Measurements from ENCODE around the gene DDI2.

DNA sequence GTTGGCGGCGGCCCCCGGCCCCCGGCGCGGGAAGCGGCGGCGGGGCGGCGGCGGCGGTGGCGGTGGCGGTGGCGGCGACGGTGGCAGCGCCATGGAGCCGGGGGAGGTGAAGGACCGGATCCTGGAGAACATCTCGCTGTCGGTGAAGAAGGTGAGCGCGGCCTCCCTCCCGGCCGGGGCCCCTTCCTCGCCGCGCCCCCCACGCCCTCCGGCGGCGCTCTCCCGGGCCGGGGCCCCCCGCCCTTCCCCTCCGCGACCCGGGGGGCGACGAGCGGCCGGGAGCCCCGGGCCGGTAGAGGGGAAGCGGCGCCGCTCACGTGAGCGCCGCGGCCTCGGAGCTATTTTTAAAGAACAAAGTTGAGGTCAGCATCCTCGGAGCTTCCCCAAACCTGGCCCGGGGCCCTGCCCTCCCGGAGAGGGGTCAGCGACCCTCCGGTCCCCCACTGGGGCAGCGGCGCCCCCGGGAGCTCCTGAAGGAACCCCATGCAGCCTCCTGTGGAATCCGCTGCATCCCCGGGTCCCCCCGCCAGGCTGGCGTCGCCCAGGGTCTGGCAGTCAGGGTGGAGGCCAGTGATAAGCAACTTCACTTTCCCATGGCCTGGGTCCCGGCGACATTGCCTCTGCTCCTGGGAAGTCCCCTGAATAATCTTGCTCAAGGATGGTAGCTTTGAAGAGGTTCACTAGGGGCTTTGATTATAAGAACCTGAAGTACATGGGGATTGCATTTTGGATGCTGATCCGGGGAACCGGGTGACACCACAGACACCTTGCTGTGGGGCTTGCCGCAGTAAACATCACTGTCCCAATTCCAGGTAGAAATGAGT lies 67.4 kb downstream of the DDI2 start:
- TF ChIP-seq, protein P1, sequence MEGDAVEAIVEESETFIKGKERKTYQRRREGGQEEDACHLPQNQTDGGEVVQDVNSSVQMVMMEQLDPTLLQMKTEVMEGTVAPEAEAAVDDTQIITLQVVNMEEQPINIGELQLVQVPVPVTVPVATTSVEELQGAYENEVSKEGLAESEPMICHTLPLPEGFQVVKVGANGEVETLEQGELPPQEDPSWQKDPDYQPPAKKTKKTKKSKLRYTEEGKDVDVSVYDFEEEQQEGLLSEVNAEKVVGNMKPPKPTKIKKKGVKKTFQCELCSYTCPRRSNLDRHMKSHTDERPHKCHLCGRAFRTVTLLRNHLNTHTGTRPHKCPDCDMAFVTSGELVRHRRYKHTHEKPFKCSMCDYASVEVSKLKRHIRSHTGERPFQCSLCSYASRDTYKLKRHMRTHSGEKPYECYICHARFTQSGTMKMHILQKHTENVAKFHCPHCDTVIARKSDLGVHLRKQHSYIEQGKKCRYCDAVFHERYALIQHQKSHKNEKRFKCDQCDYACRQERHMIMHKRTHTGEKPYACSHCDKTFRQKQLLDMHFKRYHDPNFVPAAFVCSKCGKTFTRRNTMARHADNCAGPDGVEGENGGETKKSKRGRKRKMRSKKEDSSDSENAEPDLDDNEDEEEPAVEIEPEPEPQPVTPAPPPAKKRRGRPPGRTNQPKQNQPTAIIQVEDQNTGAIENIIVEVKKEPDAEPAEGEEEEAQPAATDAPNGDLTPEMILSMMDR (IDR thresholded peaks at IDR 0.05): peak; percentile 4
- no peak for TF ChIP-seq EZH2 (IDR thresholded peaks at IDR 0.05)
- TF ChIP-seq EZH2phosphoT487 (IDR thresholded peaks at IDR 0.05): no peak
